Spinal cord (tissue), 10 donors: ENCODE results near the gene GRIP2. TPM values are rescaled to one million over a fixed set of nuclear protein-coding genes. Genes with fewer than 3 reads are reported as not detected.

Experiments used
- DNase-seq, 6 donors: peaks; one replicate each; pipeline versions ENCODE4 v3.0.0 to v3.0.0-alpha.2; 2013 to 2015; ENCODE audit warnings: low spot score in 6 of 6, low read depth in 4 of 6
- H3K27ac ChIP-seq: one replicate; pipeline ENCODE4 v1.5.1; 2013; ENCODE audit warnings: low read depth, low read length, control low read depth
- H3K27me3 ChIP-seq: one replicate; pipeline ENCODE4 v1.6.1; 2013; ENCODE audit warnings: low read length; ENCODE audit not compliant: control insufficient read depth, insufficient read depth
- H3K36me3 ChIP-seq: one replicate; pipeline ENCODE4 v1.6.1; 2013; ENCODE audit warnings: low read length; ENCODE audit not compliant: control insufficient read depth, insufficient read depth
- H3K4me1 ChIP-seq: one replicate; pipeline ENCODE4 v1.6.1; 2013; ENCODE audit warnings: low read length; ENCODE audit not compliant: control insufficient read depth, insufficient read depth
- H3K4me3 ChIP-seq: one replicate; pipeline ENCODE4 v1.5.1; 2013; ENCODE audit warnings: low read depth, low read length, control low read depth
- H3K9me3 ChIP-seq: one replicate; pipeline ENCODE4 v1.6.1; 2013; ENCODE audit warnings: low read length; ENCODE audit not compliant: control insufficient read depth, insufficient read depth
- WGBS: methylation state at CpG from one replicate; pipeline ENCODE4 v1.1.5; 2013; ENCODE audit warnings: missing lambda C conversion rate; ENCODE audit not compliant: insufficient coverage; 5-methylcytosine and 5-hydroxymethylcytosine counted together
- polyA plus RNA-seq, 2 donors: library from polyadenylated mRNA; unstranded; fragments of 120-200 nt; gene quantifications; one replicate each; pipeline ENCODE4 v1.2.1, GENCODE V29; 2013; ENCODE audit not compliant: insufficient read length in 2 of 2
- total RNA-seq, 2 donors: library from RNA; depleted of rRNA in 1 of 2; stranded (reverse); fragments of 120-200 nt in 1 of 2; fragments of >200 nt in 1 of 2; gene quantifications; one replicate each; pipeline versions ENCODE4 v1.2.3 to v1.2.4, GENCODE V29; 2013 to 2014
- donor health status: healthy.

GRIP2 gene
- total and polyA plus RNA-seq, 4 donors: 6.0 to 24.2 (median 12.9) TPM

DNA sequence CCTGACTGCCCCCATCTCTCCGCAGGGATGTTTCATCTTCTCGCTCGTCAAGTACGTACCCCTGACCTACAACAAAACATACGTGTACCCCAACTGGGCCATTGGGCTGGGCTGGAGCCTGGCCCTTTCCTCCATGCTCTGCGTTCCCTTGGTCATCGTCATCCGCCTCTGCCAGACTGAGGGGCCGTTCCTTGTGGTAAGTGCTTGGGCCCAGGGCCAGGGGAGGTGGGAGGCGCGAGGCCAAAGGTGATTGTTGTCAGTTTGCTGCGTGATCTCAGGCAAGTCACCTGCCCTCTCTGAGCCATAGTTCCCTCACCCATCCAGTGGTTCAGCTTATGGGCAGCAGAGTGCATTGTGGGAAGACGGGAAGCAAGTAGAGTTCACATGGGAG, 58.5 kb downstream of the GRIP2 start:
- Histone ChIP-seq H3K36me3 (peaks cover 67% of the 10 kb centered on the region), H3K27me3 (no peaks in the 10 kb centered on the region), H3K27ac (no peak overlapping the region), H3K4me1 (peaks cover 13% of the 10 kb centered on the region), H3K9me3 (no peaks in the 10 kb centered on the region), H3K4me3 (no peak overlapping the region)
- no peak for DNase-seq
- WGBS: 94% methylated on average over 10 of the region's 13 CpGs

DNA sequence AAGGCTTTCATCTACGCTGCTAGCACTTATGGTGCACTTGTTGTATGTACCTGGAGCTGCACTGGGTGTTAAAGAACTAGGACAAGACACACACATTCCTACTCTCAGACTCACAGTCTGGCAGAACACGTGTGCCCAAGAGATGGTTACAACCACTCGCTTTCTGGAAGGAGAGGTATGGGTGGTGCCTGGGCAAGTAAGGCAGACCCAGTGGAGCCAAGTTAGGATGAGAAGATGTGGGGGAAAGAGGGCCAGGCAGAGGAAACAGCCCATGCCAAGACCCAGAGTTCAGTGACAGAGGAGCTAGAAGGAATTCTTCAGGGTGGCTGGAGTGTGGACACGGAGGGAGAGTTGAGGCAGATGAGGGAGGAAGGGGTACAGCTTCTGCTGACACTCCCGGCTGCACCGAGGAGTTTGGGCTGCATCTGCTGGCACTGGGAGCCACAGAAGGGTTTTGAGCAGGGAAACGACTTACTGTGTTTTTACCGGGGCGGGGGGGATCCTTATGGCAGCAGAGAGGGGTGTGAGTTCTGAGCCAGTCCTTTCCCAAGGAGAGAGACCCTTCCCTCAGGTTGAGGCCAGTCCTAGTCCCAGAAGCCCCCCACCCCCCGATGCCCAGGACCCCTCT, 59.0 kb downstream of the GRIP2 start:
- Histone ChIP-seq H3K36me3 (peaks cover 68% of the 10 kb centered on the region), H3K27ac (no peak overlapping the region), H3K4me3 (no peak overlapping the region), H3K27me3 (no peaks in the 10 kb centered on the region), H3K9me3 (no peaks in the 10 kb centered on the region), H3K4me1 (peaks cover 13% of the 10 kb centered on the region)
- no peak for DNase-seq
- WGBS: 94% methylated on average over 7 of the region's 10 CpGs

DNA sequence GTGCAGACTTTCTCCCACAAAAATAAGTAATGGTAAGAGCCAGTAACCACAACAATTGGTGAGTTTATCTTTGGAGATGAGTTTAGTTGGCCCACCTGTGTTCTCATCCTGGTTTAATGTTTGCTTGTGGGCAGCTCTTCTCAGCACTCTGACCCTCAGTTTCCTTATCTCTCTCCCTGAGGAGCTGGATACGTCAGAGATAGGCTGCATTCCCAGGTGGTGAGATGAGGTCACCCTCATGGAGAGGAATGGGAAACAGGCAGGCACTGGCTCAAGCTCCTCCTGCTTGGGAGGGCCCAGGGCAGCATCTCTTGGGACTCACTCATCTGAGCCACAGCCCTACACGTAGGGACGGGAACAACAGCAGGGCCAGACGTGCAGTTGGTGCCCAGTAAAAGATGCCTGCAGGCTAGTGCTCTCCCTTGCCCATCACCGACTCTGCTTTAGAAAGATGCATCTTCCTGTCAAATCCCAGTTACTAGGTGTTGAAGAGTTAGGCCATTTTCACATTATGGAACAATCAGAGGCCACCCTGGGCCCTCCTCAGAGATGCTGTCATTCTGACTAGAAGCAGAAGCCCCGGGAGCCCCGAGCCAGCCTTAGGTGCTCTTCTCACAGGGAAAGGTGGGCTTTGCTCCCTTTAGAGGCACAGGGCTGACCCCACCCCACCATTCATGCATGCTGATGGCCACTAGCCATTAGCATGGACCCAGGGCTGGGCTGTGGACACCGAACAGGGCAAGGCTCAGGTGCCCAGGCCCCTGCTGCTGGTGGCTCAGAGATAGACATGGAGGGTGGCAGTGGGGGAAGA, 59.7 kb downstream of the GRIP2 start:
- peaks cover 62% of the 10 kb centered on the region for H3K36me3 ChIP-seq
- 85% methylated on average over 8 of the region's 8 CpGs for WGBS
- H3K27ac ChIP-seq: no peak overlapping the region

DNA sequence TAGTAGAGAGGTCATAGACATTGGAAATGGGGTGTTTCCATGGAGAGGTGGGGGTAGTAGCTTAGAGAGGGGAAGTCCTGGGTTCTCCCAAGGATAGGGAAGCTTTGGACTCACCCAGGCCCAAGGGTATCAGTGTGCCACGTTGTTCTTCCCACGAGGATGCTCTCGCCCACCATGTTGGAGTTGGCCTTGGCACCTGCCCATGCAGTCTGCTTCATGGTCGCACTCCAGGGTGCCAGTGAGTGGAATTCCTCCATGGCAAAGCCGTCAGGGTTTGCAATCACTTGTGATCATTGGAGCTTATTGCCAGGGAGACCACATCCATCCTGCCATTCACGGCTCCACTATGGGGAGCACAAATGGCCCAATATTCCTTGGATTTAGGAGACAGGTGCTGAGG, 60.6 kb downstream of the GRIP2 start:
- H3K4me3 ChIP-seq: no peak overlapping the region
- 85% methylated on average over 6 of the region's 6 CpGs for WGBS
- DNase-seq: no peak
- peaks cover 62% of the 10 kb centered on the region for H3K36me3 ChIP-seq
- no peaks in the 10 kb centered on the region for H3K9me3 ChIP-seq
- peaks cover 13% of the 10 kb centered on the region for H3K4me1 ChIP-seq
- H3K27me3 ChIP-seq: no peaks in the 10 kb centered on the region
- no peak overlapping the region for H3K27ac ChIP-seq

More for the DNA sequence above, 59.7 kb downstream of the GRIP2 start:
- Histone ChIP-seq H3K4me1 (peaks cover 13% of the 10 kb centered on the region), H3K27me3 (no peaks in the 10 kb centered on the region), H3K9me3 (no peaks in the 10 kb centered on the region), H3K4me3 (no peak overlapping the region)
- DNase-seq: no peak

DNA sequence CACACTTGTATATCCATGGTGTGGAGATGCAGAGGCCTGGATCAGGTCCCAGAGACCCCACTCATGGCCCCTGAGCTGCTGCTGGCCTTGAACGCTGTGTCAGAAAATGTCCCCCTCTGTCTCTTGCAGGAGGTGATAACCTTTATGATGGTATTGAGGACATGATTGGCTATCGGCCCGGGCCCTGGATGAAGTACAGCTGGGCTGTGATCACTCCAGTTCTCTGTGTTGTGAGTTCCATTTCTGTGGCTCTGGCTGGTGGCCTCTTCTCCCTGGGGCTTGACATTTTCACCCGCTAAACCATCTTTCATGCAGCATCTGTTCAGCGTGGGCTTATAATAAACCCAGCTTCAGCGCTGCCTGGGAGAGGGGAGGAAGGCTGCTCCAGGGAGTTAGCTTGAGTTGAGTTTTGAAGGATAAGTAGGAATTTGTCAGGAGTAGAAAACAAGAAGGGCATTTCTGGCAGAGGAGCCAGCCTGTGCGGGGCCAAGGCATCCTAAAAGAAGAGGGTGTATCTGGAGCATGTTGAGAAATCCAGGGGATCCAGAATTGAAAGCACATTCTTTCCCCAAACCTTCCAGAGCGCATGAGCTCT, 61.1 kb downstream of the GRIP2 start:
- no peak overlapping the region for H3K4me3 ChIP-seq
- WGBS: 97% methylated on average over 5 of the region's 8 CpGs
- peaks cover 63% of the 10 kb centered on the region for H3K36me3 ChIP-seq
- no peaks in the 10 kb centered on the region for H3K27me3 ChIP-seq
- H3K27ac ChIP-seq: no peak overlapping the region
- peaks cover 13% of the 10 kb centered on the region for H3K4me1 ChIP-seq
- H3K9me3 ChIP-seq: no peaks in the 10 kb centered on the region
- no peak for DNase-seq

DNA sequence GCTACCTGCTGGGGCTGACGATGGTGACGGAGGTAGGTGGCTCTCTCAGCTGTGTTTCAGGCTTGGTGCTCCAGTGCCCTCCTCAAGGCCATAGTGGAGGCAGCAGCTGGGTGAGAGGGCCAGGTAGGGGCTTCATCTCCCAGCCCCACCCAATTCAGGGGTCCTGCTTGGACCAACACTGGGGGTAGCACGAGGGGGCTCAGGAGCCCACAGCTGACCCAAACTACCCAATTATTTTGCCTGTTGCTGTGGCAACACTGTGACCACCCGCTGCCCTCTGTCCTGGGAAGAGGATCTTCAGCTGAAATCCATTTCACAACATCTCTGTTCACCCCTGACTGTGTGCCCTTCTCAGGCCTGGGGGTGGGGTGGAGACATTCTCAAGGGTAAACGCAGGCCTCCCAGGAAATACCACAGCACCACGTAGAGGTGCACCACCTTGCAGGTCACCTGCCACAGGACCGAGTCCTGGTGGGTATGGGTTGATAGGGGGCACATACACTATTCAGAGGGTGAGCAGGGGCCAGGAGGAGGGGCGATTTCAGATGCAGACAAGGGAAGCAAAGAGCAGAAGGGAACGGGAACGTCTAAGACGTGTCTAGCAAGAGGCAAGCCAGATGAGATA, 62.7 kb downstream of the GRIP2 start:
- 90% methylated on average over 7 of the region's 11 CpGs for WGBS
- Histone ChIP-seq H3K27me3 (no peaks in the 10 kb centered on the region), H3K27ac (no peak overlapping the region), H3K4me3 (no peak overlapping the region), H3K9me3 (no peaks in the 10 kb centered on the region), H3K36me3 (peaks cover 70% of the 10 kb centered on the region), H3K4me1 (peaks cover 26% of the 10 kb centered on the region)
- DNase-seq: no peak

DNA sequence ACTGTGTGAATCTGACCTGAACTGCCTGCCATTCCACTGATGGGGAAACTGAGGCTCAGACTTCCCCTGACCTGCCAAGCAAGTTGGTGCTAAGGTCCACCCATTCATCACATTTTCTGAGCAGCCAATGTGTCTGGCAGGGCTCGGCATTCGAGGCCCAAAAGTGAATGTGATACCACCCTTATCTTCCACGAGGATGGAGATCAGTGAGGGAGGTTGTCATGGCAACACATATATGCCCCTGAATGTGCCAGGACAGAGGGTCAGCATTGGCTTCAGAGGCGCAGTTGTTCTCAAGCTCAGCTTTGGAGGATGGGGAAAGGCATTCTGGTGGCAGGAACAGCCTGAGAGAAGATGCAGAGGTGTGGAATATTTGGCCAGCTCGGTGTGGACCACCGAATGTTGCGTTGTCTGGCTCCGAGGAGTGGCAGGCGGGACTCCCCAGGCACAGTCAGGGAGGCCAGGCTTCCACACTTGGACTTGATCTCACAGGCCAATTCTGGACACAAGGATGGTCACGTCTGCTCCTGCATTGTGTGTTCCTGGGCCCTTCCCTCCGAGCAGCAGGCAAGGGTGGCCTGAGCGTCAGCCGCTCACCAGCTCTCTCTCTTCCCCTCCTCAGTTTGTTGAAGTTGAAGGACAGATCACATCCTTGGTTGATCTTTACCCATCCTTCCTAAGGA, 63.4 kb downstream of the GRIP2 start:
- Histone ChIP-seq H3K4me3 (no peak overlapping the region), H3K9me3 (no peaks in the 10 kb centered on the region), H3K4me1 (peaks cover 19% of the 10 kb centered on the region), H3K27ac (no peak overlapping the region), H3K36me3 (peaks cover 66% of the 10 kb centered on the region), H3K27me3 (no peaks in the 10 kb centered on the region)
- no peak for DNase-seq
- WGBS: 94% methylated on average over 13 of the region's 13 CpGs

DNA sequence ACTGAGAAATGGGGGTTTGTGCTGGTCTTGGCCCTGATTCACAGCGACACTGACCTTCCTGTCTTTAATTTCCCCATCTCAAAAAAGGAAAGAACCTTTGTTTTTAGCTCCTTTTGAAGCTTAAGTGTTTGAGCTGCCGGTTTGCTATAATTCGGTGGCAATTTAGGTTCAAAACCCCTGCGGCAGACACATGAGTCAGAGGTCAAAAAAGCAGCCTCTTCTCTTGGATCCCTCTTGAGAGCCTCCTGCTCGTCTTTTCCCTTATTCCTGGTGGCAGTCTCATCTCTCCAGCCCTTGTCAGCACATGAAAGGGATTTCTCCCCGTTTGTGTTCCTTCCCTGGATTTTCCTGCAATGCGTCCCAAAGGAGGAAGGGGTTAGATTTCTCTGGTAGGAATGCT, 64.5 kb downstream of the GRIP2 start:
- DNase-seq: peak in 1 of 6 donors; percentile 35
- H3K4me3 ChIP-seq: no peak overlapping the region
- peaks cover 17% of the 10 kb centered on the region for H3K4me1 ChIP-seq
- no peaks in the 10 kb centered on the region for H3K27me3 ChIP-seq
- no peak overlapping the region for H3K27ac ChIP-seq
- H3K9me3 ChIP-seq: no peaks in the 10 kb centered on the region
- H3K36me3 ChIP-seq: peaks cover 60% of the 10 kb centered on the region
- 75% methylated on average over 5 of the region's 7 CpGs for WGBS

DNA sequence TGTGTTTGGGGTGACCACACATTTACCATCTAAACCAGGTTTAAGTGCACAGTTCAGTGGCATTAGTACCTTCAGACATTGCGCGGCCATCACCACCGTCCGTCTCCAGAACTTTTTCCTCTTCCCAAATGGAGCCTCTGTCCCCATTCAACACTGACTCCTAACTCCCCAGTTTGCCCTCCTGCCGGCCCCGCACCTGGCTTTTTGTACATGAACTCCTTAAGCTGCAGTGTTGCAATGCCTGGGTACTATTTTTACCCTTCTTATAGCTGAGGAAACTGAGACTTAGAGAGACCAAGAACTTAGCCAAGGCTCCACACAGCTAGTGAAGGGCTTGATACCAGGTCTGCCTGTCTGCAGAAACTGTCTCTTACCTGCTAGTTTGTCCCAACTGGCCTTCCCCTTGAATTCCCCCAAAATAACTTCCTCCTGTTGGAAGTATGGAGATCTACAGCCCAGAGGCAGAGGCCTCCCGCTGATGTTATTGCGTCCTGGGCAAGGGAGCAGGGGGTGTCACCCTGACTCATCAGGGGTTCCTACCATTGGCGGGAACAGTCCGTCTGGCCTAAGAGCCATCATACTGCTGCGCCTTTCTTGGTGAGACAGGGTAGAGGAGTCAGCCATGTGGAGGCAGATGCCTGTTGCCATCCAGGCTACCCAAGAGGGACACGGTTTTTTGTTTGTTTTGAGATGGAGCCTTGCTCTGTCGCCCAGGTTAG, 65.6 kb downstream of the GRIP2 start:
- no peak for DNase-seq
- H3K36me3 ChIP-seq: peaks cover 57% of the 10 kb centered on the region
- H3K4me1 ChIP-seq: peaks cover 17% of the 10 kb centered on the region
- no peaks in the 10 kb centered on the region for H3K27me3 ChIP-seq
- H3K9me3 ChIP-seq: no peaks in the 10 kb centered on the region
- no peak overlapping the region for H3K27ac ChIP-seq
- H3K4me3 ChIP-seq: no peak overlapping the region
- WGBS: 99% methylated on average over 12 of the region's 13 CpGs
